GM21723 (cell line): ENCODE data around the gene NAB2.

Experiments used
- ATAC-seq: cut with Tn5 transposase; IDR thresholded peaks from one replicate; pipeline ENCODE4 v1.9.1; 2021; ENCODE audit warnings: mild to moderate bottlenecking, moderate library complexity; ENCODE audit not compliant: unreplicated experiment

Gene NAB2

DNA sequence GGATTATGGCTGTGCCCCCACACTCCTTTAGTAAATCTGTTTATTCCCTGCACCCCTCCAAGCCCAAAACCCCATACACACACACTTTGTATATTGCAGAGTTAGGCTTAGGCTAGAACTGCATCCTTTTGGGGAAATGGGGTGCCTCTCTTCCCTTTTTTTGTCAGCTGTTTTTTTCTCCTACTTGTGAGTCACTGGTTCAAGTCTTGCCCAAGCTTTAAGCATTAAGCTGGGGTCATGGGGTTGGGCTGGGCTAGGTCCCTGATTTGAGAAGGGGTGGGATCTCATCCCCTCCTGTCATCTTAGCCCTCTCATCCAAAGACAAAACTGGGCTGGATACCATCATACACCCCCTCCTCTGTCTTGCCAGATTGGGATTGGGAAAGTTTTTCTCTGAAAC lies 41.0 kb downstream of the NAB2 start:
- no peak for ATAC-seq

DNA sequence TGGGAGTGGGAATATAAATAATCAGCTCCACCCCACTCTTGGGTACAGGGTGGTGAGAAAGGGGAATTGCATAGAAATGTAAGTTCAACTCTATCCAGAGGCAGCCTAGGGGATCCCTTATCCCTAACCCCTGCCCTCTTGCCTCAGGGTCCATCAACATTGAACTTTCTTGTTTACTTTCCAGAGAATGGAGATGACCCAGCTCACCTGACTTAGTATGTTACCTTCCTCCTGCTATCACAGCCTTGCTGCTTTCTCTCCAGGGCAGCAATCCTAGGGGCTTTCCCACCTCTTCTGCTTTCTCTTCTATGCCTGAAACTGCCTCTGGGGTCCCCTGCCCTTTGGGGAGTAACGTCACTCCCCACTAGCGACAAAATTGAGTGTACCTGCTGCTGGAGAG lies 42.0 kb downstream of the NAB2 start:
- ATAC-seq, result no peak

GRCh38 chr12:57131896-57132744 lies 43.2 kb downstream of the NAB2 start:
- no peak for ATAC-seq

DNA sequence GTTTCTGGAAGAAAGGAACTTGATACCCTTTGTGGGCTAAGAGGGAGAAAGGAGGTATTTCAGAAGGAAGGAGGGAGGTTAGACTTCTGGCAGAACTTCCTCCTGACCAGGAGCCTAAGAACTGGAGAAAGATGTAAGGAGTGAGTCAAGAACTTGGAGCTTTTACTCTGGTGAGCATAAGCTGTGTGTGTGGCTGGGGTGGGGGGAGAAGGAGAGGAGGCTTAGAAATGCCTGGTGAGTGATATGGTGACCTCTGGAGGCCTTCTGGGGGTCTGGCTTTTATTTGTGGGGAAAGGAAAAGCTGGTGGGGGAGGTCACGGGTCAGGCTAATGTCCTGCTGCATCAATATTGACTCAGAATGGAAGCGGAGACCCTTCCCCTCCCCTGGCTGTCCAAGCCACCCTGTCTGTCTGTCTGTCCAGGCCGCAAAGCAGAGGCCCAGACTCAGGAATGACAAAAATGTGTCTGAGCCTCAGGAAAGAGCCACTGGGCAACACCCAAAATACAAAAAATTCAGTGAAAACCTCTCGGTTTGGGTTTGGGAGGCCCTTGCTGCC lies 44.2 kb downstream of the NAB2 start:
- ATAC-seq, result no peak

GRCh38 chr12:57133916-57134315 lies 45.0 kb downstream of the NAB2 start:
- no peak for ATAC-seq

GRCh38 chr12:57134949-57135348 lies 46.0 kb downstream of the NAB2 start:
- ATAC-seq, result no peak

DNA sequence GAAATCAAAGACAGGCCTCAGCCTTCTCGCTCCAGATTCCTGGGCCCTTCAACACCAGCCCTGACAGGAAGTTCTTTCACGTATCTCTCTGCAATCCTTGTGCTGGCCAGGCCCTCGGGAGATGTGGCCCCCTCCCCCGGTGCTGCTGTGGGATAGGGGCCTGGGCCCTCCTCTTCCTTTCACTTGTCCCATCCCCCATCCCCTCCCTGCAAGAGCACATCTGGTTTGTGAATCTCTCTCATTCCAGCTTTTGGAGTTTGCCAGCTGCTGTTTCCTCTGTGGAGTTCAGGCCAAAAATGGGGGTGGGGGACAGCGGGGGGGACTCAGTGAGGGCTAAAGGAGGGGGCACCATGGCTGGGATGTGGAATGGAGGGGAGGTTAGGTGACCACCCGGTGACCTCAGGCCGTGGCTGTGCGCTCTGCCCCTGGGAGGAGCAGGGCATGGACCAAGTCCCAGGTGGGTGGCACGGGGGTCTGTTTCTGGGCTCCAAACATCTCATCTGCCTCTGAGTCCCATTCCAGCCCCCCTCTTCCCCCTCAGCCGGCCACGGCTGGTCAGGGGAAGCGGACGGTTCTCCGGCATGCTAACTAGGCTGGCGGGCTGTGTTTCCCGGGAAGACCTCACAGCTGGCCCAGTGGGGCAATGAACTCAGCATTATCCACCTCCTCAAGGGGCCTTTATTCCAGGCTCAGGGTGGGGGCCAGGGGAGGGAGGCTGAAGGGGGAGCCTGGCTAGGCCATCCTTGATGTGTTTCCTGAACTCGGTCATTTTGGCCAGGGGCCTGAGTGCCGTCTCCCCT lies 46.8 kb downstream of the NAB2 start:
- ATAC-seq, result no peak

DNA sequence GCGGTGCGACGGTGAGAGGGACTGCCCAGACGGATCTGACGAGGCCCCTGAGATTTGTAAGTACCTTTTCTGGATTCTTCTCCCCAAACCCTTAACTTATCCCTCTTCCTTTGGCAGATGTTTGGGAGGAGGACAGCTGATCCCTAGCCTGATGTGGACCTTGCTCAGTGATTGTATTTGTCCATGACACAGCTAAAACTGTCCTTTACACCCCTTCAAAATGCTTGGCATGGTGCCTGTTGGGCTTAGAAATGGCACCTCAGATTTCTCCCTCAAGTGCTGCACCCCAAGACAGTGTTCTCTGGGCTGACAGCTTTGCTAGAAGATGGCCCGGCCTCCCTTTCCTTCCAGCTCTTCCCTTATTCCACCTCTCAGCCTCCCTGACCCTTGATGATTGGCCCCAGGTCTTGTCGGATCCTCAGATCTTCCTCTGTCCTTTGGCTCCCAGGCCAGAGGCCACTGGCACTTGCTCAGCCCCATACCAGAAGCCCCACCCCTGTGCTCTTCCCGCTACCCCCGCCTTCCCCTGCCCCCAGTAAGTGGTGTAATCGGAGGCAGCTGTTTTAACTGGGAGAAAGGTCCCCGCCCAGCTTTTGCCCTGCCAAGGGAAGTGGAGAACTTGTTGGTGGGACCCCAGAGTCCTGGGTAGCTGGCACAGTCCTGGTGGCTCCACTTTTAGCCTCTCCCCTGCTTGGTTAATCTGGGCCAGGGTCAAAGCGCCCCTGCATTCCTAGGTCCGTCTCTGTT lies 49.8 kb downstream of the NAB2 start:
- ATAC-seq, result no peak

DNA sequence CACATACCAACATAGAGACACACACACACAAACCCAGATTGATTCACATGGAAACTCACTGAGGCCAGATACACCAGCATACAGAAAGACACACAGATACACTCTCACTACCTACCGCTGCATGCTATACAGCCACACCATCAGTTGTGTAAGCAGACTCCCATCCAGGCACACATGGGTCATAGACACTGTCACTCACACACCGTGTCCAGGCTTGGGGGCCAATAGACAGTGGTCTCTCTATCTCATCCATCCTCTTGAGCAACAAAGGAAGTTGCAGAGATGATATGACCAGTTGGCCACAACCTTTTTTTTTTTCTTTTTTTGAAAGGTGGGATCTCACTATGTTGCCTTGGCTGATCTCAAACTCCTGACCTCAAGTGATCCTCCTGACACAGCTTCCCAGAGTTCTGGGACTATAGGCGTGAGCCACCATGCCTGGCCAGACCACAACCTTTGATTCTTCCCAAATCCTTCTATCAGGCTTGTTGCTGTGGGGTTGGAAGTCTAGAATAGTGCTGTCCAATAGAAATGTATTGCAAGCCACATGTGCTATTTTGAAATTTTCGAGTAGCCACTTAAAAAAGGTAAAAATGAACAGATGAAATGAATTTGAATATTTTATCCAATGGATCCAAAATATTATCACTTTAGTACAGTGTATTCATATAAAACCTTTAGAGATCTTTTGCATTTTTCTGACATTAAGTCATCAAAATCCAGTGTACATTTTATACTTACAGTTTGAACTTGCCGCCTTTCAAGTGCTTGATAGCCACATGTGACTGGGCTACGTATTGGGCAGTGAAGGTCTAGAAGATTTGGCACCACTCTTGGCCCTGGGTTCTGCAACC lies 51.1 kb downstream of the NAB2 start:
- no peak for ATAC-seq

DNA sequence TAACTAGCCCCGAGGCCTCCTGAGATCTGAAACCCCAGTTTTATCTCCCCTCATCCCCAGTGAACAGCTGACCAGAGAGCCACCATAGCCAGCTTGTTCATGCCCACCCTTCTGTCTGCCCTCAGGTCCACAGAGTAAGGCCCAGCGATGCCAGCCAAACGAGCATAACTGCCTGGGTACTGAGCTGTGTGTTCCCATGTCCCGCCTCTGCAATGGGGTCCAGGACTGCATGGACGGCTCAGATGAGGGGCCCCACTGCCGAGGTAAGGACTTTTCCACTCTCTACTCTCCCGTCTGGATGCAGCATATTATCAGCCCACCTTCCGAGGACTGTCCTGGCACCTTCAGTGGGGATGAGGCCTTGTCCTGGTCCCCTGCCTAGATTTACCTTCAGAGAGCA lies 52.3 kb downstream of the NAB2 start:
- ATAC-seq, result no peak

DNA sequence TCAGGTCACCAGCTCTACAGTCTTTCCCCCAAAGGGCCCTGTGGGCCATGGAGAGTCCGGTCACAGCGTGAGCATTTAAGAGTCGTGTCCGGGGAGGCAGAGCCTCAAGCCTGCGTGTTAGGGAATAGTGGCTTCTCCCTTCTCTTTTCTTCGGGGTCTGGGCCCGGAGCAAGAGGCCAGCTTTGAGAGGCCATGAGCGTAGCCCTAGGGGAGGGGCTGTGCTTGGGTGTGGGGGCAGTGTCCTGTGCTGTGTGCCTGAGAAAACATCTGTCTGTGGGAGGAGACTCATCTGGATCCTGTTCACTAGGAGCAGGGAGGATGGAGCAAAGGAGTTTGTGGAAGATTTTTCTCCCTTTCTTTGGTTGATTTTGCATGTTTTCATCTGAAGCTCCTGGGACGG lies 53.2 kb downstream of the NAB2 start:
- no peak for ATAC-seq

DNA sequence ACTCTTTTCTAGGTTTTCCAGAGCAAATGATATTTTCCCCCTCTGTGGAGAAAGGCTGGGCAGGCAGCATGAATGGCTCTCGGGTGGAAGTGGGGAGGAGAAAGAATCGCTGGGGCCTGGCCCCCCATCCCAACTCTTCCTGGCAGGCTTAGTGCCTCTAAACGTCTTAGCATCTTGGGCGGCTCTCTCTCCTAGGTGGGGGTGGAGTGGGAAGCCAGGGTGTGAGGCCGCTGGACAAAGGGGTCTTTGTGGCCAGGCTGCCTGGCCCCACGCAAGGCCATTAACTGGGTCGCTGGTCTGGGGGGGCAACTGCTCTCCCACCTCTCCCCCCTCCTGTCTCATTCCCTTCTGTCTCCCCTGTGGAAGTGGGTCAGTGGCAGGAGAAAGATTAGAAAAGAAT lies 53.8 kb downstream of the NAB2 start:
- ATAC-seq, result no peak

DNA sequence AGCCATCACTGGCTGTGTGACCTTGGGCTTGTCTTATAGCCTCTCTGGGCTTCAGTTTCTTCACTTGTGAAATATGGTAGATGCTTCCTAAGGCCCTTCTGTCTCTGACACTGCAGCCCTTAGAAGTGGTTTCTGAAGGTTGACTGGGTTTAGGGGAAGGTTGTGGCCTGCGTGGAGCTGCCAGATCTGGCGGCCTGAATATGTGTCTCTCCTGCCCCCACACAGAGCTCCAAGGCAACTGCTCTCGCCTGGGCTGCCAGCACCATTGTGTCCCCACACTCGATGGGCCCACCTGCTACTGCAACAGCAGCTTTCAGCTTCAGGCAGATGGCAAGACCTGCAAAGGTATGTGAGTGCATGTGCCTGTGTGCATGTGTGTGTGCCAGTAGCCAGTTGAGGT lies 54.5 kb downstream of the NAB2 start:
- no peak for ATAC-seq
